GDM1 (cell line): ENCODE results near the gene SAT1.

ENCODE experiments used
- DNase-seq: peaks from one replicate; lab custom pipeline; 2025; lab: John Stamatoyannopoulos, UW

The SAT1 gene

DNA sequence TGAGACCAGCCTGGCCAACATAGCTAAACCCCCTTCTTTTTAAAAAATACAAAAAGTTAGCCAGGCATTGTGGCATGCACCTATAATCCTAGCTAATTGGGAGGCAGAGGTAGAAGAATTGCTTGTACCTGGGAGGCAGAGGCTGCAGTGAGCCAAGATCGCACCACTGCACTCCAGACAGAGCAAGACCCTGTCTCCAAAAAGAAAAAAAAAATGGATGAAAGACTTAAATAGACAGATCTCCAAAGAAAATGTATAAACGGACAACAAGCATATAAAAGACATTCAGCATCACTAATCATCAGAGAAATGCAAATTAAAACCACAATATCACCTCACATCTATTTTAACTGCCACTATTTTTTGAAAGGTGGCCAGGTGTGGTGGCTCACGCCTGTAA is 6.6 kb upstream of the SAT1 start:
- DNase-seq, result no peak

DNA sequence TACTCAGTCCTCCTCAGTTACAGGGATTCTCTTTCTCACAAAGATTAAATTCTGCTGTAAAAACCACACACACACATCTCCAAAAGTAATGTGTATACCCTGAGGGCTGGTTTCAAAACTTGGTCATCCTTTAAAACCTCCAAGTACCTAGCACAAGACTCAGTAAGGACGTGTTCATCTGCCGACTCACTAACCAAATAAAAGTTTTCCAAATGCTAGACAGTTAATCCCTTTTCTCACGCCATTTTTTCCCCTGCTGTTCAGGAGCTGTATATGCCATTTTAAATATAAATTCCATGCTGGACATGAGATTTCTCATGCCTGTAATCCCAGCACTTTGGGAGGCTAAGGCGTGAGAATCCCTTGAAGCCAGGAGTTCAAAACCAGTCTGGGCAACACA is 3.9 kb upstream of the SAT1 start:
- no peak for DNase-seq

DNA sequence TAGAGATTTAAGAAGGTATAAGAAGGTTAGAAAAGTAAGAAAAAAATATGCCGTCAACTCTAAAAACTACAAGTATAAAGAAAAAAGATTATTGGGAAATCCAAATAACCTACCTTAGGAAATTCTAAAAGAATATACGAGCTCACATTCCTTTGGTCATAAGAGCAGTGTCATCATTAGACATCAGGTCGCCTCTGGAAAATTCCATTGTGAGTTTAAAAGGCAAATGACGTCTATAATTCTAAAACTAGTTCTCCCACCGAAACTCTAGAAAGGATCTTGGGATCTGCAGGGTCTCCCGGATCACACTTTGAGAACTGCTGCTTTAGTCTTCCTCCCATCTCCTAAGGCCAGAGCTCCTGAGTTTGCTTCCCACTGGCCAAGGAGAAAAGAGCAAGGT is 518 bp upstream of the SAT1 start:
- no peak for DNase-seq

- DNase-seq, result no peak
Observed at GRCh38 chrX:23783589-23784469, 856 bp downstream of the SAT1 start.

GRCh38 chrX:23784470-23785331 is 1.7 kb downstream of the SAT1 start:
- DNase-seq, result peak; percentile 10

DNA sequence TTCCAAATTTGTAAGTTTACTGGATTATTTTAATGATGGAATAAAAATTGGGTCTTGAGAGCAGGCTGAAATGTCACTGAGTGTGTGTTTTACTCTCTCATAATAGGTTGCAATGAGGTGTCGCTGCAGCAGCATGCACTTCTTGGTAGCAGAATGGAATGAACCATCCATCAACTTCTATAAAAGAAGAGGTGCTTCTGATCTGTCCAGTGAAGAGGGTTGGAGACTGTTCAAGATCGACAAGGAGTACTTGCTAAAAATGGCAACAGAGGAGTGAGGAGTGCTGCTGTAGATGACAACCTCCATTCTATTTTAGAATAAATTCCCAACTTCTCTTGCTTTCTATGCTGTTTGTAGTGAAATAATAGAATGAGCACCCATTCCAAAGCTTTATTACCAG is 2.6 kb downstream of the SAT1 start:
- no peak for DNase-seq

DNA sequence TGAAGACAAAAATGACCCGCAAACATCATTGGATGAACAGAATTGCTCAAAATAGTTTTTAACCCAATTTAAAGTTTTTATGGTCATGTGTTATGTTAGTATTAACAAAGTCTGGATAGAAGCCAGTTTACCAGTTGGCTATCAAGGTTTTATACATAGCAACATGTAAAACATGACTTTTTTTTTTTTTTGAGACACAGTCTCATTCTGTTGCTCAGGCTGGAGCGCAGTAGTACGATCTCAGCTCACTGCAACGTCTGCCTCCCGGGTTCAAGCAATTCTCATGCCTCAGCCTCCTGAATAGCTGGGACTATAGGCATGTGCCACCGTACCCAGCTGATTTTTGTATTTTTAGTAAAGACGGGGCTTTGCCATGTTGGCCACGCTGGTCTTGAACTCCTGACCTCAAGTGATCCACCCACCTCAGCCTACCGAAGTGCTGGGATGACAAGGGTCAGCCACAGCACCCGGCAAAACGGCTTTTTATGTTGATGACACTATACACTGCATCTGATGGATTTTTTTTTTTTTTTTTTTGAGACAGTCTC is 3.4 kb downstream of the SAT1 start:
- DNase-seq, result no peak

DNA sequence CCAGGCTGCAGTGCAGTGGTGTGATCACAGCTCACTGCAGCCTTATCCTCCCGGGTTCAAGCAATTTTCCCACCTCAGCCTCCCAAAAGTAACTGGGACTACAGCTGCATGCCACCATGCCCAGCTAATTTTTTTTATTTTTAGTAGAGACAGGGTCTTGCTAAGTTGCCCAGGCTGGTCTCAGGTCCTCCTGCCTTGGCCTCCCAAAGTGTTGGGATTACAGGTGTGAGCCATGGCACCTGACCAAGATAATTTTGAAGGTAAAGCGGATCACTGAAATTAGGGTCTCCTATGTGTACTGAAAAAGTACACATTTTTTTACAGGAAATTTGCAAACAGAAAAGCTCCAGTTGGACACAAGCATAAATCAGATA is 4.8 kb downstream of the SAT1 start:
- DNase-seq, result no peak

DNA sequence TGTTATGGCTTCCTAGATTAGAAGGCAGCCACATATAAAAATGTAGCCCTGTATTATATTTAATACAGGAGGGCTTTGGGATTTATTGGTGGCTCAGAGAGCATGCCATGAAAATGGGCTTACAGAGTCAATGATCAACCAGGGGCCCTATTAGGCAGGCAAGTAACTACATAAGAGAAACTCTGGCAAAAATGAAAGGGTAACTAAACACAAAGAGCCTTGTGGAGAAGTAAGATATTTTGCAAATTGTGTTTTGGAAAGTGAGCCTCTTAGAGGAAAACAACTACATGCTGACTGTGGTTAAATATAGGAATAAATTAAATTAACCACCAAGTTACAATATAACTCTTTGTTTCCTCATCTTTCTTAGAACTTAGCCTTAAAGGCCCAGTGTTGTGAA is 5.5 kb downstream of the SAT1 start:
- DNase-seq, result no peak

DNA sequence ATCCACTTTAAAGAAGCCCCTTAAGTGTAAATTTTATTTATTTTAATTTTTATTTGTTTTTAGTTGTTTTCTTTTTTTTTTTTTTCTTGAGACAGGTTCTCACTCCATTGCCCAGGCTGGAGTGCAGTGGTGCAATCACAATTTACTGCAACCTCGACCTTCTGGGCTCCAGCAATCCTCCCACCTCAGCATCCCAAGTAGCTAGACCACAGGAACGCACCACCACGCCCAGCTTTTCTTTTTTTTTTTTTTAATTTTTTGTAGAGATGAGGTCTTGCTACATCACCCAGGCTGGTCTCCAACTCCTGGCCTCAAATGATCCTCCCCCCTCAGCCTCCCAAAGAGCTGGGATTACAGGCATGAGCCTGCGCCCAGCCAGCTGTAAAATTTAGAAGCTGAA is 6.0 kb downstream of the SAT1 start:
- DNase-seq, result no peak

- DNase-seq, result no peak
Observed at GRCh38 chrX:23789386-23790154, 6.6 kb downstream of the SAT1 start.

DNA sequence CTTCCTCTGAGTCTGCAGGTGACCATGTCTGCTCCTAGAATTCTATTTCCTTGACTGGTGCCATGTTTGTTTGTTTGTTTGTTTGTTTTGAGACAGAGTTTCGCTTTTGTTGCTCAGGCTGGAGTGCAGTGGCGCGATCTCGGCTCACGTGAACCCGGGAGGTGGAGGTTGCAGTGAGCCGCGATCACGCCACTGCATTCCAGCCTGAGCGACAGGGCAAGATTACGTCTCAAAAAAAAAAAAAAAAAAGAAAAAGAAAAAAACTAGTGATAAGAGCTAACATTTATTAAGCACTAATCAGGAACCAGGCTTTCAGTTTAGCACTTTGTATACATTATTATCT is 7.2 kb downstream of the SAT1 start:
- DNase-seq, result no peak

- DNase-seq, result no peak
Observed at GRCh38 chrX:23792861-23793553, 10.0 kb downstream of the SAT1 start.

DNA sequence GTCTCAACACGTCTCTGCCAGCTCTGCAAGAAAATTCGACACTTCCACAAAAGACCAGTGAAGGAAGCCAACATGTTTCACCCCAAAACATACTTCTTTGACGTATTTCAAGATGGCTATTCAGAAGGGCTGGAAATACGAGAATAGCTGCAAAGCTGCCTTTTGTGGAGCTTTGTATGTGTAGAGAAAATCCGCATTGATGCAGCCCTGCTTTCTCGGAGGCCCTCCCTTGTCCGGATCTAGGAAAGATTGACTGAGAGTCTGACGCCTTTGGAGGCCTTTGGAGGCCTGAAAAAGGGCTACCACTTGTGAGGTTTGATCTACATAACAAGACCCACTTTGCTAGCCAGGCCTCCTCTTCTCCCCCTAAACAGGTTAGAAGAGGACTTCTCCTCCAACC is 12.2 kb downstream of the SAT1 start:
- DNase-seq, result no peak

GRCh38 chrX:23797371-23798128 is 14.6 kb downstream of the SAT1 start:
- DNase-seq, result no peak

DNA sequence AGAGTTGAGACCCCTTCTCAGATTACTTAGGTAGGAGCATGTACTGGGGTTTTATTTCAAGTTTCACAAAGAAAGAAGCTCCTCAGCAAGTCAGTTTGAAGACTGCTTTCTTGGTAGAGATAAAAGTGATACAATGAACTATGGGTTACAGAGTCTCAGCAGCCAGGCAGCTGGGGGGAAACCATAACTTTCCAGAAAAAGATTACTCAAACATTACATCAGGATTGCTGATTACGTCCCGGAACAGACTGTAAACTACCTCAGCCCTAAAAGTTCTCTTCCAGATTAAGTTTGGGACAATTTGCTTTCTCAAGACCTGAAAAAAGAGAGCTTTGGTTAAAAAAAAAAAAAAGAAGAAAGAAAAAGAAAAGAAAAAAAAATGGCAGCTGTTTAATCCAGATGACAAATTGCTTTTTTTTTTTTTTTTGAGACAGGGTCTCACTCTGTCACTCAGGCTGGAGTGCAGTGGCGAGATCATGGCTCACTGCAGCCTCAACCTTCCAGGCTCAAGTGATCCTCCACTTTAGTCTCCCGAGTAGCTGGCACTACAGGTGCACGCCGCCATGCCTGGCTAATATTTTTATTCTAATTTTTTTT is 16.6 kb downstream of the SAT1 start:
- DNase-seq, result no peak

GRCh38 chrX:23802431-23802830 is 19.5 kb downstream of the SAT1 start:
- DNase-seq, result no peak

DNA sequence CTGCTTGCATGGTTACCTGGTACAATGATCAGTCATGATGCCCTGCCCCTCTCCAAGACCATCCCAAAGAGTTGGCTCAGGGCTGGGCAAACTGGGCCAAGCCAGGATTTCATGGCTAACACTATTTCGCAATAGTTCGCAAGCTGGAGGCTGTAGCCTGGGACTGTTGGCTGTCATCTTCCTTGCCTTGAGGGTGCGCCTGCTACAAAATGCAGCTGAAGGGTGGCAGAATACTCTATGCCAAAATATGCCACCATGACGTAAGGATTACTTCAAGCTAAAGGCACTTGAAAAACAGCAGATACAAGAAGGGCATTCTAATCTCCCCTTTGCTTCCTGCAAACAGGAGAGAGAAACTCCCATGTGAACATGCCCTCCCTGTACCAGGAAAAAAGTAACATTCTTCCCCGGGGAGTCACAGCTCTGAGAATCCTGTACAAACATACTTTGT is 21.0 kb downstream of the SAT1 start:
- DNase-seq, result no peak

- DNase-seq, result no peak
Observed at GRCh38 chrX:23804578-23804977, 21.6 kb downstream of the SAT1 start.

DNA sequence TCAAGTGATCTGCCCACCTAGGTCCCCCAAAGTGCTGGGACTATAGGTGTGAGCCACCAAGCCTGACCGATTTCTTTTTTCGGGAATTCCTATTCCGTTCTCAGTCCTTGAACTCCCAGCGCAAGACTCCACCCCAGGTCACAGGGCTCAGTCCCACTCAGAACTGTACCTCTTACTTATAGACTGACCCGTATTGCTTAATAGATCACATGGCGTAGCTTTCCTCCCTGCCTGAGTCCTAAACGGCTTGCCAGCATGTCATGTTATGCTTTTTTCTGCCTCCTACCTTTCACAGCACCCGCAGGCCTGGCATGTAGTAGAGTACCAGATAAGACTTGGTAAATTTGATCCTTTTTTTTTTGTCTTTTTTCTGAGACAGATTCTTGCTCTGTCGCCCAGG is 22.4 kb downstream of the SAT1 start:
- DNase-seq, result no peak
